Endodermal cell (in vitro differentiated cells): Measurements from ENCODE around the gene EFNA5. TPM values are rescaled to one million over a fixed set of nuclear protein-coding genes. Genes with fewer than 3 reads are reported as not detected.
A peak's percentile ranks its signal among the peaks of the same experiment; 100 is the strongest.

Experiments used
- DNase-seq: peaks from one replicate; pipeline ENCODE4 v3.0.0-alpha.2; 2017
- H3K27ac ChIP-seq: 2 replicates; pipeline ENCODE4 v1.5.1; 2013; ENCODE audit warnings: mild to moderate bottlenecking, low read depth, low read length, moderate library complexity
- H3K27me3 ChIP-seq: 2 replicates; pipeline ENCODE4 v1.6.1; 2013; ENCODE audit warnings: mild to moderate bottlenecking, low read length, moderate library complexity; ENCODE audit not compliant: insufficient read depth, control insufficient read depth, poor library complexity, severe bottlenecking
- H3K36me3 ChIP-seq: 2 replicates; pipeline ENCODE4 v1.7.0; 2013; ENCODE audit warnings: mild to moderate bottlenecking, low read length, moderate library complexity; ENCODE audit not compliant: control insufficient read depth, insufficient read depth
- H3K4me1 ChIP-seq: one replicate; pipeline ENCODE4 v1.7.0; 2013; ENCODE audit warnings: low read length; ENCODE audit not compliant: control insufficient read depth, insufficient read depth
- H3K4me3 ChIP-seq: 2 replicates; pipeline ENCODE4 v1.5.1; 2013; ENCODE audit warnings: mild to moderate bottlenecking, low read length, moderate library complexity
- H3K9ac ChIP-seq: 2 replicates; pipeline ENCODE4 v1.6.1; 2013; ENCODE audit warnings: mild to moderate bottlenecking, low read length, moderate library complexity; ENCODE audit not compliant: poor library complexity, severe bottlenecking; ENCODE audit errors: extremely low read depth
- H3K9me3 ChIP-seq: 2 replicates; pipeline ENCODE4 v1.6.1; 2013; ENCODE audit warnings: mild to moderate bottlenecking, low read length, moderate library complexity; ENCODE audit not compliant: control insufficient read depth
- H3K27ac Mint-ChIP-seq: 2 replicates; pipeline ENCODE4 v1.8.0; 2020; ENCODE audit warnings: mixed read lengths
- H3K27me3 Mint-ChIP-seq: 2 replicates; pipeline ENCODE4 v1.8.0; 2021; ENCODE audit warnings: mild to moderate bottlenecking, mixed read lengths; ENCODE audit not compliant: insufficient read depth
- H3K36me3 Mint-ChIP-seq: 2 replicates; pipeline ENCODE4 v1.8.0; 2020; ENCODE audit warnings: low read depth, mixed read lengths
- H3K4me1 Mint-ChIP-seq: 2 replicates; pipeline ENCODE4 v1.8.0; 2020; ENCODE audit warnings: mixed read lengths
- H3K4me3 Mint-ChIP-seq: 2 replicates; pipeline ENCODE4 v1.8.0; 2020; ENCODE audit warnings: mild to moderate bottlenecking, moderate library complexity, mixed read lengths
- H3K9me3 Mint-ChIP-seq: 2 replicates; pipeline ENCODE4 v1.8.0; 2020; ENCODE audit warnings: mild to moderate bottlenecking, mixed read lengths
- CTCF ChIP-seq: fragments of 200-600 bp; sonication (generic); conservative IDR thresholded peaks from 2 replicates; pipeline ENCODE4 v1.5.0; 2021; ENCODE audit warnings: antibody characterized with exemption, mild to moderate bottlenecking
- WGBS, 2 experiments: methylation state at CpG; one replicate each; pipeline versions ENCODE4 v1.1.5 to v1.1.7; 2013; ENCODE audit warnings: missing lambda C conversion rate in 2 of 2, mixed read lengths in 1 of 2; ENCODE audit not compliant: insufficient coverage in 1 of 2, insufficient read length in 1 of 2; 5-methylcytosine and 5-hydroxymethylcytosine counted together
- total RNA-seq, 2 donors: library from RNA; stranded (reverse); fragmentation: NEBNext Ultra II Directional in 1 of 2; extraction: Animal tissue kit (Norgen Biotek cat#: 25700) in 1 of 2; gene quantifications; 2 replicates in 1 of 2; 3 replicates in 1 of 2; pipeline ENCODE4 v1.2.1, GENCODE V29; 2021

Gene EFNA5
- total RNA-seq, 2 donors from 2014 or later = 53.3 to 63.1 TPM

GRCh38 chr5:107474716-107475489 is 195.8 kb downstream of the EFNA5 start:
- DNase-seq = no peak
- no peaks in the 10 kb centered on the region for H3K36me3 ChIP-seq
- H3K4me1 ChIP-seq = peaks cover 17% of the 10 kb centered on the region
- peaks cover 2% of the 10 kb centered on the region for H3K36me3 Mint-ChIP-seq
- no peaks in the 10 kb centered on the region for H3K27me3 ChIP-seq
- no peak for TF ChIP-seq CTCF
- no peaks in the 10 kb centered on the region for H3K9me3 ChIP-seq
- H3K4me1 Mint-ChIP-seq = peaks cover 49% of the 10 kb centered on the region
- H3K9ac ChIP-seq = no peak overlapping the region
- no peak overlapping the region for H3K27ac Mint-ChIP-seq
- no peaks in the 10 kb centered on the region for H3K9me3 Mint-ChIP-seq
- H3K4me3 Mint-ChIP-seq = no peak overlapping the region
- no peaks in the 10 kb centered on the region for H3K27me3 Mint-ChIP-seq
- 87 to 100% methylated on average over 1 to 3 of the region's 4 CpGs for WGBS, 2 experiments
- peak overlapping the region; percentile 0 for H3K4me3 ChIP-seq
- no peak overlapping the region for H3K27ac ChIP-seq

- DNase-seq = no peak
- Histone ChIP-seq H3K27me3 (no peaks in the 10 kb centered on the region), H3K4me1 (peaks cover 18% of the 10 kb centered on the region), H3K36me3 (no peaks in the 10 kb centered on the region), H3K4me3 (no peak overlapping the region), H3K27ac (no peak overlapping the region), H3K9me3 (no peaks in the 10 kb centered on the region), H3K9ac (no peak overlapping the region)
- TF ChIP-seq CTCF = no peak
- no peak overlapping the region for H3K27ac Mint-ChIP-seq
- no peaks in the 10 kb centered on the region for H3K27me3 Mint-ChIP-seq
- no peaks in the 10 kb centered on the region for H3K9me3 Mint-ChIP-seq
- H3K4me3 Mint-ChIP-seq = no peak overlapping the region
- H3K36me3 Mint-ChIP-seq = peaks cover 2% of the 10 kb centered on the region
- WGBS, 2 experiments = 96 to 100% methylated on average over 2 to 3 of the region's 3 CpGs
- H3K4me1 Mint-ChIP-seq = peaks cover 43% of the 10 kb centered on the region
Measured at GRCh38 chr5:107474361-107474715, 196.4 kb downstream of the EFNA5 start.

DNA sequence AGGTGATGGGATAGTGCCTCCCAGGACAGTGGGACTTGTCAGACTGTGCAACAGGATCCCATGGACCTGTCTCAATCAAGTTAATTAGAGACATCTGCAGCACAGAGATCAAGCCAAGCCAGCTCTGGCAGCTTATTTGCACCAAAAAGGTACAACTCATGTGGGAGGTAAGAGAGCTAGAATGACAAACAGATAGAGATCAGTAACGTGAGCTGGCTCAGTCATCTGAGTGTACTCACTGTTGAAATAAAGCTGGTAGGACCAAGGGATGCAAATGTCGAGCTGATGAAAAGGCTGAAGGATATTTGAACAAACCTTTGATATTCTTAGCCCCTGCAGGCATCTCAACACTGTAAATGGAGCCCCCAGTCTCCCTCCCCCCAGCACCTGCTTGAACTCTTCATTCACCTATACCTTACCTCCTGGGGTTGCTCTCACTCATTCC is 198.1 kb downstream of the EFNA5 start:
- no peak overlapping the region for H3K27ac Mint-ChIP-seq

More for the DNA sequence above, 198.1 kb downstream of the EFNA5 start:
- no peak overlapping the region for H3K4me3 ChIP-seq
- Mint-ChIP-seq H3K27me3 (no peaks in the 10 kb centered on the region), H3K4me3 (no peak overlapping the region), H3K4me1 (peaks cover 40% of the 10 kb centered on the region), H3K9me3 (no peaks in the 10 kb centered on the region), H3K36me3 (peaks cover 2% of the 10 kb centered on the region)
- H3K9me3 ChIP-seq = no peaks in the 10 kb centered on the region
- H3K36me3 ChIP-seq = no peaks in the 10 kb centered on the region
- H3K4me1 ChIP-seq = peaks cover 14% of the 10 kb centered on the region
- no peak overlapping the region for H3K27ac ChIP-seq
- no peaks in the 10 kb centered on the region for H3K27me3 ChIP-seq
- DNase-seq = no peak
- WGBS, 2 experiments = 34 to 39% methylated on average over 2 of the region's 2 CpGs
- H3K9ac ChIP-seq = no peak overlapping the region
- no peak for TF ChIP-seq CTCF
